NT2/D1 (cell line): ENCODE measurements around the gene HK3.
A peak's percentile ranks its signal among the peaks of the same experiment; 100 is the strongest.

Experiments used
- DNase-seq: peaks from one replicate; pipeline ENCODE4 v3.0.0-alpha.2; 2011; ENCODE audit warnings: low read depth, low spot score
- H3K27me3 ChIP-seq: 2 replicates; pipeline ENCODE4 v1.6.0; 2011; ENCODE audit warnings: mild to moderate bottlenecking; ENCODE audit not compliant: insufficient read length, insufficient read depth
- H3K36me3 ChIP-seq: 2 replicates; pipeline ENCODE4 v1.6.1; 2011; ENCODE audit warnings: mild to moderate bottlenecking, low read length, mixed read lengths; ENCODE audit not compliant: insufficient read depth, insufficient read length
- H3K4me1 ChIP-seq: 2 replicates; pipeline ENCODE4 v1.5.1; 2011; ENCODE audit not compliant: insufficient read depth, insufficient read length
- H3K4me3 ChIP-seq: 2 replicates; pipeline ENCODE4 v1.5.1; 2011; ENCODE audit warnings: low read depth; ENCODE audit not compliant: insufficient read length
- H3K9ac ChIP-seq: 2 replicates; pipeline ENCODE4 v1.6.0; 2011; ENCODE audit warnings: low read depth; ENCODE audit not compliant: insufficient read length
- H3K9me3 ChIP-seq: 2 replicates; pipeline ENCODE4 v1.5.1; 2011; ENCODE audit warnings: mild to moderate bottlenecking, low read length; ENCODE audit not compliant: insufficient read depth
- SUZ12 ChIP-seq: IDR thresholded peaks from 2 replicates; pipeline ENCODE4 v1.6.1; 2011; ENCODE audit not compliant: insufficient read length, insufficient read depth; ENCODE audit errors: extremely low read depth
- YY1 ChIP-seq: IDR thresholded peaks from 2 replicates; pipeline ENCODE4 v1.6.1; 2011; ENCODE audit not compliant: insufficient read length, insufficient read depth
- ZNF274 ChIP-seq: IDR thresholded peaks from 2 replicates; pipeline ENCODE4 v1.6.1; 2011; ENCODE audit warnings: mild to moderate bottlenecking, low read depth, low read length

The HK3 gene

DNA sequence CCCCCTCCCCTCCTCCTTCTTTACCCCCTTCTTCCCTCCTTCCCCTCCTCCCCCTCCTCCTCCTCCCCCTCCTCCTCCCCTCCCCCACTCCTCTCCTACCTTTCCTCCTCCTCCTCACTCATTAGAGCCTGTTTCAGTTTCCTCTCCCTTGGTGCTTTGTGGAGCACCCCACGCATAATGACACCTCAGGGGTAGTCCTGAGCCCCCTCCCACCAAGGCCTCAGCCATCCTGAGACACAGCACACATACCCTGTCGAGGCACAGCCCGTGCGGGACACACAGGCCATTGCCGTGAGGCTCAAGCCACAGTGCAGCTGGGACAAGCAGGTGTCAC, 35.4 kb downstream of the HK3 start:
- H3K9ac ChIP-seq, result no peak overlapping the region
- peaks cover 12% of the 10 kb centered on the region for H3K27me3 ChIP-seq
- TF ChIP-seq YY1 (no peak), ZNF274 (no peak), SUZ12 (no peak)
- no peaks in the 10 kb centered on the region for H3K36me3 ChIP-seq
- no peaks in the 10 kb centered on the region for H3K9me3 ChIP-seq
- H3K4me3 ChIP-seq, result no peak overlapping the region
- no peak for DNase-seq
- H3K4me1 ChIP-seq, result peaks cover 32% of the 10 kb centered on the region

- H3K27me3 ChIP-seq, result peaks cover 12% of the 10 kb centered on the region
- H3K9me3 ChIP-seq, result no peaks in the 10 kb centered on the region
- peaks cover 32% of the 10 kb centered on the region for H3K4me1 ChIP-seq
- no peak overlapping the region for H3K4me3 ChIP-seq
- peak overlapping the region; percentile 32 for H3K9ac ChIP-seq
- TF ChIP-seq ZNF274 (no peak), YY1 (no peak), SUZ12 (no peak)
- H3K36me3 ChIP-seq, result no peaks in the 10 kb centered on the region
- no peak for DNase-seq
These were observed 35.9 kb downstream of the HK3 start for GRCh38 chr5:176863041-176863764.

DNA sequence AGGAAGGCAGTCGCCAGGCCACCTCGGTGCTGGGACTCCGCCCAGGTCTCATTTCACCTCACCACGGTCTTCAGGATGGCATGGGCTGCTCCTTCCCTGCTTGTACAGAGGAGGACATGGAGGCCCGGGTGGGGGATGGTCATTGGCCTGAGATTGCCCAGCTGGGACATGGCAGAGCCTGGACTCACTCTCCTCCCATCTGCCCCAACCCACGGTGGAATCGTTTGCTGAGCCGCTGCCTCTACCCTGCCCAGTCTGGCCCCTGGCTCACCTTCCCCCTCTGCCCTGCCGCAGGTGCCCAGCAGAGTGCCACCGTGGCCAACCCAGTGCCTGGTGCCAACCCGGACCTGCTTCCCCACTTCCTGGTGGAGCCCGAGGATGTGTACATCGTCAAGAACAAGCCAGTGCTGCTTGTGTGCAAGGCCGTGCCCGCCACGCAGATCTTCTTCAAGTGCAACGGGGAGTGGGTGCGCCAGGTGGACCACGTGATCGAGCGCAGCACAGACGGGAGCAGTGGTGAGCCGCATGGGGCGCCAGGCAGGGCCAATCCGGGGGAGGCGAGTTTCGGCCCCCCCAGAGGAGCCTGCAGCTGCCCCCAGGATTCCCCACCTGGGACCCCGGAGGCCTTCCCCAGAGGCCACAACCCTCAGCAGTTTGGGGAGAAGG, 36.7 kb downstream of the HK3 start:
- DNase-seq, result no peak
- H3K9ac ChIP-seq, result peak overlapping the region; percentile 32
- no peaks in the 10 kb centered on the region for H3K9me3 ChIP-seq
- H3K4me3 ChIP-seq, result no peak overlapping the region
- no peaks in the 10 kb centered on the region for H3K36me3 ChIP-seq
- peaks cover 17% of the 10 kb centered on the region for H3K27me3 ChIP-seq
- TF ChIP-seq SUZ12 (no peak), YY1 (no peak), ZNF274 (no peak)
- H3K4me1 ChIP-seq, result peaks cover 30% of the 10 kb centered on the region

- Histone ChIP-seq H3K27me3 (peaks cover 17% of the 10 kb centered on the region), H3K4me3 (no peak overlapping the region), H3K36me3 (no peaks in the 10 kb centered on the region), H3K4me1 (peaks cover 25% of the 10 kb centered on the region), H3K9me3 (no peaks in the 10 kb centered on the region), H3K9ac (no peak overlapping the region)
- TF ChIP-seq ZNF274, result no peak
- no peak for TF ChIP-seq SUZ12
- no peak for TF ChIP-seq YY1
- DNase-seq, result no peak
These were observed 37.9 kb downstream of the HK3 start for GRCh38 chr5:176861276-176861675.

GRCh38 chr5:176860381-176860780, 38.8 kb downstream of the HK3 start:
- Histone ChIP-seq H3K9me3 (no peaks in the 10 kb centered on the region), H3K27me3 (peaks cover 14% of the 10 kb centered on the region), H3K4me1 (peaks cover 25% of the 10 kb centered on the region), H3K36me3 (no peaks in the 10 kb centered on the region), H3K4me3 (no peak overlapping the region), H3K9ac (no peak overlapping the region)
- TF ChIP-seq ZNF274, result no peak
- DNase-seq, result no peak

DNA sequence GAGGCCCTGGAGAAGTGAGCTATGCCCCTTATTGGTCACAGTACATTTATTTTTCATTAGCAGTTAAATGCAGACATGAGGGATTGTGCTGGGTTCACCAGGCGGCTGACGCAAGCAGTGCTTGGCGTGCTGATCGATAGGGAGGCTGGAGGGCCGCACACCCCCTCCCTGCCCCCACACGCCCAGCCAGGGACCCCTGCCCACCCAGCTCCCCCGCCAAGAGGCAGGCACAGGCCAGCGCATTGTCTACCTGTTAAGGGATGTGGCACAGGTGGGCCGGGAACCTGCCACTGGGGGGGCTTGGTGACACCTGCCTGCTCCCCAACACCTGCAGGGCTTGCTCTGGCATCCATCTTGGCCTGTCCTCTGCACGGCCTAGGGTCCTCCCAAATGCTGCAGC, 39.2 kb downstream of the HK3 start:
- Histone ChIP-seq H3K4me3 (no peak overlapping the region), H3K9me3 (no peaks in the 10 kb centered on the region), H3K4me1 (peaks cover 25% of the 10 kb centered on the region), H3K36me3 (no peaks in the 10 kb centered on the region), H3K9ac (no peak overlapping the region), H3K27me3 (peaks cover 11% of the 10 kb centered on the region)
- TF ChIP-seq ZNF274, result no peak
- no peak for TF ChIP-seq SUZ12
- TF ChIP-seq YY1, result no peak
- no peak for DNase-seq

GRCh38 chr5:176857894-176858273, 41.3 kb downstream of the HK3 start:
- no peak for DNase-seq
- Histone ChIP-seq H3K4me3 (no peak overlapping the region), H3K36me3 (no peaks in the 10 kb centered on the region), H3K9ac (no peak overlapping the region), H3K27me3 (peaks cover 5% of the 10 kb centered on the region), H3K9me3 (no peaks in the 10 kb centered on the region), H3K4me1 (peaks cover 22% of the 10 kb centered on the region)
- TF ChIP-seq SUZ12 (no peak), YY1 (no peak), ZNF274 (no peak)
